K562 (cell line): ENCODE data around the gene OTOP3. TPM values are rescaled to one million over a fixed set of nuclear protein-coding genes. Genes with fewer than 3 reads are reported as not detected.

Experiments
- ATAC-seq: fragments of 200-7000 bp; cut with Tn5 transposase; 3 replicates; pipeline ENCODE4 v1.9.1; 2020; ENCODE audit warnings: moderate library complexity
- BruUV-seq: library from RNA; stranded (reverse); fragments of 400-500 nt; replicated peaks from 2 replicates; lab custom pipeline; 2021; lab: Mats Ljungman, UMichigan
- CTCF ChIA-PET: fragments of 300-600 bp; formaldehyde crosslinking; extraction: SDS; loops from one replicate; lab custom pipeline; 2021; ENCODE audit warnings: low intra/inter-chr PET ratio; lab: Yijun Ruan, JAX
- POLR2A ChIA-PET: fragments of 300-600, 350-650 bp; sonication (Branson Sonifier 250); formaldehyde crosslinking; extraction: SDS; loops from one replicate; lab custom pipeline; 2021; ENCODE audit warnings: antibody characterized with exemption, inconsistent platforms; lab: Yijun Ruan, JAX
- DNase-seq, 4 experiments: peaks; one replicate each; pipeline versions ENCODE4 v3.0.0 to v3.0.0-alpha.2; 2011 to 2018; ENCODE audit warnings: low spot score in 3 of 4, mixed read lengths in 3 of 4; ENCODE audit errors: extremely low read depth in 1 of 4
- FAIRE-seq: peaks from 2 replicates; lab custom pipeline; 2011; peaks lifted over from hg19 to GRCh38; lab: Jason Lieb, UNC
- H2AFZ ChIP-seq: 2 replicates; pipeline ENCODE4 v1.6.0; 2011; ENCODE audit warnings: low read depth, low read length, control low read depth, inconsistent platforms
- H3K27ac ChIP-seq: fragments of 200-600 bp; 3 replicates; pipeline ENCODE4 v1.8.0; 2011; ENCODE audit warnings: low read depth, mild to moderate bottlenecking, control low read depth, inconsistent platforms, low read length, moderate library complexity, mixed read lengths; ENCODE audit errors: extremely low read depth
- H3K27me3 ChIP-seq, 2 experiments: fragments of 300-600 bp in 1 of 2; 2 replicates in 1 of 2; 3 replicates in 1 of 2; pipeline versions ENCODE4 v1.6.0 to v1.8.0; 2011; ENCODE audit warnings: inconsistent platforms in 2 of 2, low read length in 2 of 2, mild to moderate bottlenecking in 1 of 2, mixed read lengths in 1 of 2, moderate library complexity in 1 of 2; ENCODE audit not compliant: control insufficient read depth in 2 of 2, insufficient read depth in 2 of 2
- H3K36me3 ChIP-seq: fragments of 300-600 bp; 3 replicates; pipeline ENCODE4 v1.8.0; 2011; ENCODE audit warnings: mild to moderate bottlenecking, low read length, inconsistent platforms; ENCODE audit not compliant: control insufficient read depth, insufficient read depth
- H3K4me1 ChIP-seq, 2 experiments: fragments of 200-600 bp in 1 of 2; replicated peaks in 1 of 2; 2 replicates in 1 of 2; 3 replicates in 1 of 2; pipeline versions ENCODE4 v1.5.1 to v1.8.0; 2011; ENCODE audit warnings: inconsistent platforms in 2 of 2, low read length in 2 of 2, mild to moderate bottlenecking in 1 of 2, mixed read lengths in 1 of 2, moderate library complexity in 1 of 2; ENCODE audit not compliant: control insufficient read depth in 2 of 2, insufficient read depth in 2 of 2
- H3K4me2 ChIP-seq: 2 replicates; pipeline ENCODE4 v1.6.1; 2011; ENCODE audit warnings: low read length, control low read depth, inconsistent platforms, mixed read lengths; ENCODE audit not compliant: insufficient read depth
- H3K4me3 ChIP-seq: fragments of 200-600 bp; sonication (generic), shearing (Covaris generic); 2 replicates; pipeline ENCODE4 v1.5.1; 2016; ENCODE audit warnings: control low read depth, inconsistent platforms
- H3K79me2 ChIP-seq: fragments of 200-600 bp; 3 replicates; pipeline ENCODE4 v1.8.0; 2011; ENCODE audit warnings: low read length, inconsistent platforms; ENCODE audit not compliant: control insufficient read depth, insufficient read depth
- H3K9ac ChIP-seq, 2 experiments: 2 replicates each; pipeline versions ENCODE4 v1.6.0 to v1.6.1; 2011; ENCODE audit warnings: low read depth in 2 of 2, low read length in 2 of 2, control low read depth in 1 of 2, inconsistent platforms in 1 of 2, mild to moderate bottlenecking in 1 of 2, mixed read lengths in 1 of 2; ENCODE audit not compliant: insufficient read depth in 1 of 2
- H3K9me1 ChIP-seq: one replicate; pipeline ENCODE4 v1.6.0; 2011; ENCODE audit warnings: inconsistent platforms, mild to moderate bottlenecking, low read length, moderate library complexity; ENCODE audit not compliant: control insufficient read depth, insufficient read depth
- H3K9me3 ChIP-seq: replicated peaks from 2 replicates; pipeline ENCODE4 v1.5.1; 2011; ENCODE audit warnings: low read depth, low read length, inconsistent platforms; ENCODE audit not compliant: control insufficient read depth, insufficient read depth
- H4K20me1 ChIP-seq: replicated peaks from 2 replicates; pipeline ENCODE4 v1.6.1; 2011; ENCODE audit warnings: low read length, inconsistent platforms, mixed read lengths; ENCODE audit not compliant: control insufficient read depth, insufficient read depth
- HMGN3 ChIP-seq: IDR thresholded peaks from 2 replicates; pipeline ENCODE4 v1.6.1; 2011; ENCODE audit warnings: borderline replicate concordance, low read depth, mild to moderate bottlenecking, mixed read lengths, low read length; ENCODE audit not compliant: insufficient read length; ENCODE audit errors: extremely low read depth
- NCOA6 ChIP-seq: fragments of 450-650 bp; IDR thresholded peaks from 2 replicates; pipeline ENCODE4 v1.6.1; 2017; ENCODE audit warnings: mild to moderate bottlenecking
- NR2C1 ChIP-seq, 2 experiments: fragments of 450-650 bp; IDR thresholded peaks; 2 replicates each; pipeline ENCODE4 v1.6.1; 2017; ENCODE audit warnings: mild to moderate bottlenecking in 2 of 2, antibody characterized with exemption in 1 of 2, inconsistent platforms in 1 of 2, missing compliant biosample characterization in 1 of 2, missing genetic modification characterization in 1 of 2
- PHB ChIP-seq: fragments of 250-450 bp; sonication (Bioruptor Pico); IDR thresholded peaks from 2 replicates; pipeline ENCODE4 v1.5.0; 2021
- RUNX1 ChIP-seq: sonication (generic); IDR thresholded peaks from 2 replicates; pipeline ENCODE4 v1.6.1; 2016; ENCODE audit warnings: antibody characterized with exemption, low read depth
- YY1 ChIP-seq, 3 experiments: IDR thresholded peaks; 2 replicates each; pipeline ENCODE4 v1.6.1; 2011; ENCODE audit warnings: low read length in 2 of 3, mild to moderate bottlenecking in 2 of 3, moderate library complexity in 2 of 3, borderline replicate concordance in 1 of 3, control low read depth in 1 of 3, low read depth in 1 of 3; ENCODE audit not compliant: insufficient read depth in 3 of 3, insufficient replicate concordance in 2 of 3, control insufficient read depth in 1 of 3, insufficient read length in 1 of 3; ENCODE audit errors: extremely low read depth in 1 of 3
- ZMIZ1 ChIP-seq, 2 experiments: fragments of 150-350 bp in 1 of 2; IDR thresholded peaks; 2 replicates each; pipeline ENCODE4 v1.6.1; 2012 to 2016; ENCODE audit warnings: low read depth in 2 of 2, low read length in 2 of 2, mild to moderate bottlenecking in 1 of 2, moderate library complexity in 1 of 2
- ZNF121 ChIP-seq: sonication (generic); formaldehyde crosslinking; conservative IDR thresholded peaks from 2 replicates; pipeline ENCODE4 v1.8.0; 2022; ENCODE audit warnings: missing genetic modification reagents
- WGBS: fragments of 100-300 bp; shearing (Covaris generic); methylation state at CpG from one replicate; pipeline ENCODE4 v1.1.6; 2016; ENCODE audit warnings: low coverage, mixed read lengths; ENCODE audit not compliant: insufficient coverage; ENCODE audit errors: missing lambda C conversion rate; 5-methylcytosine and 5-hydroxymethylcytosine counted together
- in situ Hi-C: fragments of 300-500 bp; cut with MboI; formaldehyde crosslinking; loops from 4 replicates; pipeline ENCODE4 v1.15.0; 2018; ENCODE audit warnings: inconsistent platforms, mixed read lengths
- intact Hi-C: fragments of 100-400 bp; cut with micrococcal nuclease; formaldehyde crosslinking; loops from 2 replicates; pipeline ENCODE4 v1.14.2; 2022
- polyA plus RNA-seq, 8 experiments: library from polyadenylated mRNA; depleted of rRNA in 4 of 8; stranded (reverse) in 5 of 8; unstranded in 3 of 8; fragments of >200 nt; fragmentation: Nextera tagmentation in 2 of 8; fragmentation: Illumina TruSeq in 1 of 8; extraction: Ambion mirVana in 2 of 8; extraction: Trizol in 1 of 8; gene quantifications; 2 replicates each; pipeline versions ENCODE4 v1.2.1 to v1.2.3, GENCODE V29; 2011 to 2014; ENCODE audit warnings: inconsistent platforms in 1 of 8, missing spikeins in 1 of 8
- total RNA-seq, 7 experiments: library from RNA; depleted of rRNA in 6 of 7; stranded (reverse); fragments of >200 nt in 6 of 7; fragmentation: Illumina TruSeq in 2 of 7; extraction: Trizol in 2 of 7; gene quantifications; 2 replicates each; pipeline versions ENCODE4 v1.2.1 to v1.2.3, GENCODE V29; 2011 to 2021; ENCODE audit warnings: low replicate concordance in 1 of 7

The OTOP3 gene
- total and polyA plus RNA-seq, 9 of the 15 experiments (the other 6 are each of a cell fraction or from before 2014, with no cell fraction given), result not detected

DNA sequence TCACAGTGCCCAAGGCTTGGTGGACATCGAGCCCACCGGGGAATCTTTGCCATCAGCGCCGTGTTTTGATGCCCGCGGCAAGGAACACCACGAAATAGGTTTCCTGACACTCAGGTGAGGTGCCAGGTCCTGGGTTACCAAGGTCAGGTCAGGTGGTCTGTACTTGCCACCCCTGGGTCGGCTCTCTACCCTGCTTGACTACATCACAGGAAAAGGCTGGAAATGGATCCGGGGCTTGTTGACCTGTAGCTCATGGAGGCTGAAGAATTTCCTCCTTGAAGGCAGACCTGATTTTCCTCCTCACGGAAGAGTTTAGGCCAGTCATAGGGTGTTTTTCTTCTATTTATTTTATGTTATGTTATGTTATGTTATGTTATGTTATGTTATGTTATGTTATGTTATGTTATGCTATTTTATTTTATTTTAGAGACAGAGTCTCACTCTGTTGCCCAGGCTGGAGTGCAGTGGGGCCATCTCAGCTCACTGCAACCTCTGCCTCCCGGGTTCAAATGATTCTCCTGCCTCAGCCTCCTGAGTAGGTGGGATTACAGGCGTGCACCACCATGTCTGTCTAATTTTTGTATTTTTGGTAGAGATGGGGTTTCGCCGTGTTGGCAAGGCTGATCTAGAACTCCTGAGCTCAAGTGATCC is 47.1 kb downstream of the OTOP3 start (continued):
- peak; percentile 36; the same call in 1 of the 2 replicates for TF ChIP-seq NR2C1 (IDR thresholded peaks at IDR 0.05)
- peak; percentile 45; the same call in 1 of the 2 replicates for TF ChIP-seq NR2C1 (tag; IDR thresholded peaks at IDR 0.05)
- TF ChIP-seq RUNX1, result 0 out of 2 replicates have a peak, but pooled peaks have one; percentile 8
- TF ChIP-seq HMGN3, result peak; percentile 0
- 0 out of 2 replicates have a peak, but pooled peaks have one; percentile 18 for TF ChIP-seq NCOA6
- TF ChIP-seq YY1 (IDR thresholded peaks at IDR 0.05; ENCODE audit: borderline replicate concordance in 1 of 3, control insufficient read depth in 1 of 3, extremely low read depth in 1 of 3, insufficient read depth in 3 of 3, insufficient read length in 1 of 3, insufficient replicate concordance in 2 of 3, low read depth in 1 of 3, low read length in 2 of 3), result peak in 1 of 3 experiments; percentile 10
- TF ChIP-seq PHB (CRISPR knock-in tag), result 0 out of 2 replicates have a peak, but pooled peaks have one; percentile 54

DNA sequence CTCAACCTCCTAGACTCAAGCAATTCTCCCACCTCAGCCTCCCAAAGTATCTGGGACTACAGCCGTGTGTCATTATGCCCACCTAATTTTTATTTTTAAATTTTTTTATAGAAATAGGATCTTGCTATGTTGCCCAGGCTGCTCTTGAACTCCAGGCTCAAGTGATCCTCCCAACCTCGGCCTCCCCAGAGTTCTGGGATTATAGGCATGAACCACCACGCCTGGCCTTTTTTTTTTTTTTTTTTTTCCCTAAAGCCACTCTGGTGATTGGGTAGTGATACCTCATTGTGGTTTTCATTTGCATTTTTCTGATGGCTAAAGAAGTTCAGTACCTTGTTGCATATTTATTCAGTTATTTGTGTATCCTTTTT is 50.5 kb downstream of the OTOP3 start:
- peaks cover 7% of the 10 kb centered on the region; the same call in 1 of the 2 replicates for H4K20me1 ChIP-seq
- H3K36me3 ChIP-seq, result no peaks in the 10 kb centered on the region
- ATAC-seq (no peak), FAIRE-seq (no peak), DNase-seq (no peak)
- H3K4me3 ChIP-seq, result no peak overlapping the region
- BruUV-seq, result no TSS peak
- H3K9me3 ChIP-seq, result no peaks in the 10 kb centered on the region
- H2AFZ ChIP-seq, result no peak overlapping the region
- in situ Hi-C loops, result no loop called here
- ChIA-PET POLR2A (no interaction called here), CTCF (no interaction called here)
- no peak for TF ChIP-seq ZMIZ1 (IDR thresholded peaks at IDR 0.05; ENCODE audit: low read depth in 2 of 2, low read length in 2 of 2)
- TF ChIP-seq ZNF121, result peak; percentile 82
- H3K4me2 ChIP-seq, result no peak overlapping the region
- no peak overlapping the region for H3K27ac ChIP-seq
- H3K79me2 ChIP-seq, result peaks cover 13% of the 10 kb centered on the region; the same call in 2 of the 3 replicates
- no peaks in the 10 kb centered on the region for H3K9me1 ChIP-seq
- H3K4me1 ChIP-seq, result peaks cover 18 to 40% of the 10 kb centered on the region in 2 experiments
- no peaks in the 10 kb centered on the region for H3K27me3 ChIP-seq
- WGBS, result 77% methylated on average over 3 of the region's 3 CpGs
- intact Hi-C loops, result no loop called here
- no peak overlapping the region for H3K9ac ChIP-seq
